ENCODE data around the gene PLXNB3.

The PLXNB3 gene

GRCh38 chrX:153793291-153793690 lies 29.2 kb downstream of the PLXNB3 start:
- FAIRE-seq, result no peak
- DNase-seq (ENCODE audit: insufficient read length, low spot score), result no peak
- TF ChIP-seq CTCF (IDR thresholded peaks at IDR 0.05; ENCODE audit: insufficient read depth, missing control alignments), result no peak

GRCh38 chrX:153794018-153794896 lies 30.2 kb downstream of the PLXNB3 start, which contains the start of the genes IDH3G and SSR4:
IDH3G (minus strand) TSS chrX:153794375; CDS start chrX:153794326, 49 bp downstream.
SSR4 (plus strand) TSS chrX:153794668; CDS start chrX:153794688, 20 bp downstream.
- peak; percentile 96 for DNase-seq (ENCODE audit: insufficient read length, low spot score)
- peak; percentile 4 for TF ChIP-seq CTCF (IDR thresholded peaks at IDR 0.05; ENCODE audit: insufficient read depth, missing control alignments)
- FAIRE-seq, result peak; percentile 38

- TF ChIP-seq CTCF (IDR thresholded peaks at IDR 0.05; ENCODE audit: insufficient read depth, missing control alignments), result no peak
- no peak for DNase-seq (ENCODE audit: insufficient read length, low spot score)
- no peak for FAIRE-seq
Measured at GRCh38 chrX:153794897-153795816, 31.1 kb downstream of the PLXNB3 start.

- DNase-seq (ENCODE audit: insufficient read length, low spot score) (no peak), FAIRE-seq (no peak)
- no peak for TF ChIP-seq CTCF (IDR thresholded peaks at IDR 0.05; ENCODE audit: insufficient read depth, missing control alignments)
Measured at GRCh38 chrX:153797415-153798015, 33.5 kb downstream of the PLXNB3 start.

GRCh38 chrX:153799326-153799725 lies 35.3 kb downstream of the PLXNB3 start:
- no peak for TF ChIP-seq CTCF (IDR thresholded peaks at IDR 0.05; ENCODE audit: insufficient read depth, missing control alignments)
- no peak for DNase-seq (ENCODE audit: insufficient read length, low spot score)
- no peak for FAIRE-seq

- TF ChIP-seq CTCF (IDR thresholded peaks at IDR 0.05; ENCODE audit: insufficient read depth, missing control alignments), result no peak
- DNase-seq (ENCODE audit: insufficient read length, low spot score) (no peak), FAIRE-seq (no peak)
Measured at GRCh38 chrX:153800177-153800722, 36.2 kb downstream of the PLXNB3 start.
